HepG2 (cell line): ENCODE measurements around the gene TRPV4. TPM values are rescaled to one million over a fixed set of nuclear protein-coding genes. Genes with fewer than 3 reads are reported as not detected.

Experiments
- HOMEZ ChIP-seq: IDR thresholded peaks from 2 replicates; pipeline ENCODE4 v1.6.1; 2016; ENCODE audit warnings: low read depth
- PHB2 ChIP-seq: fragments of 450-650 bp; IDR thresholded peaks from 2 replicates; pipeline ENCODE4 v1.6.1; 2018; ENCODE audit not compliant: partially characterized antibody
- PRDM10 ChIP-seq: sonication (generic); formaldehyde crosslinking; IDR thresholded peaks from 2 replicates; pipeline ENCODE4 v1.4.0; 2020; ENCODE audit warnings: low read depth, missing genetic modification reagents
- ZBED4 ChIP-seq: sonication (generic); formaldehyde crosslinking; IDR thresholded peaks from 2 replicates; pipeline ENCODE4 v1.4.0; 2020; ENCODE audit warnings: missing genetic modification reagents, borderline replicate concordance
- ZNF605 ChIP-seq: sonication (generic); formaldehyde crosslinking; IDR thresholded peaks from 2 replicates; pipeline ENCODE4 v1.8.0; 2022; ENCODE audit warnings: mild to moderate bottlenecking, missing genetic modification reagents
- polyA plus RNA-seq, 8 experiments: library from polyadenylated mRNA; depleted of rRNA in 3 of 8; stranded (reverse) in 7 of 8; unstranded in 1 of 8; fragments of >200 nt; fragmentation: Illumina TruSeq in 4 of 8; extraction: Trizol in 4 of 8; gene quantifications; 2 replicates each; pipeline versions ENCODE4 v1.2.1 to v1.2.3, GENCODE V29; 2011 to 2016; ENCODE audit warnings: low read depth in 4 of 8, missing spikeins in 1 of 8, mixed read lengths in 1 of 8; ENCODE audit not compliant: insufficient read depth in 1 of 8
- total RNA-seq, 5 experiments: library from RNA; depleted of rRNA; stranded (reverse); fragments of >200 nt; fragmentation: Illumina TruSeq; extraction: Trizol; gene quantifications; 2 replicates each; pipeline ENCODE4 v1.2.3, GENCODE V29; 2016; ENCODE audit warnings: low read depth in 1 of 5

The TRPV4 gene
- total and polyA plus RNA-seq, 2 of the 13 experiments (the other 11 are each of a cell fraction or from before 2014, with no cell fraction given) = 0.66 to 4.7 TPM

- TF ChIP-seq ZBED4 (CRISPR knock-in tag) (no peak), HOMEZ (no peak), PHB2 (no peak), PRDM10 (CRISPR knock-in tag) (0 out of 2 replicates have a peak, but pooled peaks have one; percentile 8), ZNF605 (0 out of 2 replicates have a peak, but pooled peaks have one; percentile 0)
Measured at GRCh38 chr12:109845824-109846205, 12.6 kb upstream of the TRPV4 start (continued).
